Parathyroid adenoma (tissue), 2 donors: ENCODE results near the gene SCN4B.

Experiments used
- H2AFZ ChIP-seq: fragments of 300-600 bp; sonication (generic); one replicate; pipeline ENCODE4 v1.7.0; 2017; ENCODE audit warnings: antibody characterized with exemption, mild to moderate bottlenecking
- H3K27ac ChIP-seq: fragments of 300-600 bp; sonication (generic); one replicate; pipeline ENCODE4 v1.7.0; 2017
- H3K27me3 ChIP-seq: fragments of 300-600 bp; sonication (generic); one replicate; pipeline ENCODE4 v1.7.0; 2017; ENCODE audit warnings: low read length; ENCODE audit not compliant: control insufficient read depth, insufficient read depth
- H3K36me3 ChIP-seq: fragments of 300-600 bp; sonication (generic); one replicate; pipeline ENCODE4 v1.7.0; 2017; ENCODE audit warnings: low read length; ENCODE audit not compliant: control insufficient read depth, insufficient read depth
- H3K4me1 ChIP-seq: fragments of 300-600 bp; sonication (generic); one replicate; pipeline ENCODE4 v1.7.0; 2017; ENCODE audit warnings: control low read depth
- H3K4me2 ChIP-seq: fragments of 300-600 bp; sonication (generic); one replicate; pipeline ENCODE4 v1.7.0; 2017; ENCODE audit warnings: low read length
- H3K4me3 ChIP-seq: fragments of 300-600 bp; sonication (generic); one replicate; pipeline ENCODE4 v1.7.0; 2017; ENCODE audit warnings: low read depth, low read length
- H3K79me2 ChIP-seq: fragments of 300-600 bp; sonication (generic); one replicate; pipeline ENCODE4 v1.7.0; 2017; ENCODE audit warnings: control low read depth
- H3K9ac ChIP-seq: fragments of 300-600 bp; sonication (generic); one replicate; pipeline ENCODE4 v1.7.0; 2017; ENCODE audit warnings: mild to moderate bottlenecking
- H3K9me3 ChIP-seq: fragments of 300-600 bp; sonication (generic); one replicate; pipeline ENCODE4 v1.7.0; 2017; ENCODE audit warnings: low read length; ENCODE audit not compliant: control insufficient read depth
- CTCF ChIP-seq: fragments of 300-600 bp; sonication (generic); IDR thresholded peaks from one replicate; pipeline ENCODE4 v1.7.0; 2017; ENCODE audit warnings: antibody characterized with exemption, mild to moderate bottlenecking
- donor health status: primary hyperparathyroidism.

SCN4B gene

DNA sequence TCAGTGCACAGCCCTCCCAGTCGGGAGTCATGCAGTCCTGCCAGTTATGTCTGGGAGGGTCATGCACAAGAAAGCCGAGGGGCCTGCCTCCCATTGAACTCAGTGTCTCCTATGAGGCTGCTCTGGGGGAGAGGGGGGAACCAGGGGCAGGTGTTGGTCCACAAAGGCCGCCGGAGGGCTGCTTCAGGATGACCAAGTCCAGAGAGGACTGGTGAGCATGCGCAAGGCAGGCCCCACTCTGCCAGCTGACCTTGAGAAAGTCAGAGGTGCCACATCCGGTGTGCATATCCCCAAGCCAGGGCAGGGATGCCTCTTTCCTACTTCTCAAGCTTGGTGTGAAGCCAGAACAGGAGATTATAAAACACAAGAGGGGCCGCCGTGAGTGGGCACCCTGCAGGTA lies 4.4 kb downstream of the SCN4B start:
- H3K9me3 ChIP-seq = no peaks in the 10 kb centered on the region
- H3K36me3 ChIP-seq = no peaks in the 10 kb centered on the region
- no peaks in the 10 kb centered on the region for H3K79me2 ChIP-seq
- H2AFZ ChIP-seq = no peak overlapping the region
- H3K27ac ChIP-seq = no peak overlapping the region
- no peak overlapping the region for H3K4me3 ChIP-seq
- no peak overlapping the region for H3K9ac ChIP-seq
- TF ChIP-seq CTCF = no peak
- no peaks in the 10 kb centered on the region for H3K27me3 ChIP-seq
- H3K4me1 ChIP-seq = no peaks in the 10 kb centered on the region
- H3K4me2 ChIP-seq = no peak overlapping the region

DNA sequence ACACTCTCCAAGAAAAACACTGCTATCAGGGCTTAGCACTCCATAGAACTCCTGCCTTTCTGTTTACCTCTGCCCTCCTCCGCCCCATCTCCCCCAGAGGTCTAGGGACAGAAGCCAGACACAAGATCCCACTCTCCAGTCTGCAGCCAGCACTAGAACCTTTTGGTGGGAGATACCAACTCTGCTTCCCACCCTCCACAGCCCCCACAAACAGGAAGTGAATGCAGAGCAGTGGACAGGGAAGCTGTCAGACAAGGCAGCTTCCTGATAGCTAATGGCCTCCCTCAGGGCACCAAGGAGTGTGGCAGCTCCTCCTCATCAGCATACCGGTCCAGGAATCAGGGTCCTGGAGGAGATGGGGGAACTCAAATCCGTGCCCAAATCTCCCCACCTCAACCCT lies 5.1 kb downstream of the SCN4B start:
- no peak for TF ChIP-seq CTCF
- Histone ChIP-seq H3K79me2 (no peaks in the 10 kb centered on the region), H3K36me3 (no peaks in the 10 kb centered on the region), H3K9me3 (no peaks in the 10 kb centered on the region), H3K27ac (no peak overlapping the region), H3K4me2 (no peak overlapping the region), H3K9ac (no peak overlapping the region), H3K4me3 (no peak overlapping the region), H2AFZ (no peak overlapping the region), H3K27me3 (no peaks in the 10 kb centered on the region), H3K4me1 (no peaks in the 10 kb centered on the region)

DNA sequence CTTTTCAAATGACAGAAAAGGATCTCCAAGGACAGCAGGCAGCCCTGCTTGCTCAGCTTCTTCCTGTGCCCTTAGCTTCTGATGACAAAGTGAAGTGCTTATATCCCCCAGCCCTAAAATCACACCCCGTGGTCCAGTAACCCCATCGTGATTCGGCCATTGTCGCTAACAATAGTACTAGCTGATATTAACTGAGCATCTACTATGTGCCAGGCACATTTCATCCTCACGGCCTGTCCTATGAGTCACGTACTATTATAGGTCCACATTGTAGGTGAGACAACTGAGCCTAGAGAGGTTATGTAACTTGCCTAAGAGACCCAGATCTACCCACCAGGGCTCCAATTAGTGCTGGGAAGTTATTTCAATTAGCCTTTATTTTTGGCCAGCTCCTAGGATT lies 6.1 kb downstream of the SCN4B start:
- no peak overlapping the region for H3K4me2 ChIP-seq
- no peak overlapping the region for H3K9ac ChIP-seq
- no peak overlapping the region for H2AFZ ChIP-seq
- H3K4me3 ChIP-seq = no peak overlapping the region
- no peaks in the 10 kb centered on the region for H3K27me3 ChIP-seq
- no peaks in the 10 kb centered on the region for H3K36me3 ChIP-seq
- no peaks in the 10 kb centered on the region for H3K9me3 ChIP-seq
- no peaks in the 10 kb centered on the region for H3K79me2 ChIP-seq
- no peak overlapping the region for H3K27ac ChIP-seq
- no peak for TF ChIP-seq CTCF
- H3K4me1 ChIP-seq = no peaks in the 10 kb centered on the region

DNA sequence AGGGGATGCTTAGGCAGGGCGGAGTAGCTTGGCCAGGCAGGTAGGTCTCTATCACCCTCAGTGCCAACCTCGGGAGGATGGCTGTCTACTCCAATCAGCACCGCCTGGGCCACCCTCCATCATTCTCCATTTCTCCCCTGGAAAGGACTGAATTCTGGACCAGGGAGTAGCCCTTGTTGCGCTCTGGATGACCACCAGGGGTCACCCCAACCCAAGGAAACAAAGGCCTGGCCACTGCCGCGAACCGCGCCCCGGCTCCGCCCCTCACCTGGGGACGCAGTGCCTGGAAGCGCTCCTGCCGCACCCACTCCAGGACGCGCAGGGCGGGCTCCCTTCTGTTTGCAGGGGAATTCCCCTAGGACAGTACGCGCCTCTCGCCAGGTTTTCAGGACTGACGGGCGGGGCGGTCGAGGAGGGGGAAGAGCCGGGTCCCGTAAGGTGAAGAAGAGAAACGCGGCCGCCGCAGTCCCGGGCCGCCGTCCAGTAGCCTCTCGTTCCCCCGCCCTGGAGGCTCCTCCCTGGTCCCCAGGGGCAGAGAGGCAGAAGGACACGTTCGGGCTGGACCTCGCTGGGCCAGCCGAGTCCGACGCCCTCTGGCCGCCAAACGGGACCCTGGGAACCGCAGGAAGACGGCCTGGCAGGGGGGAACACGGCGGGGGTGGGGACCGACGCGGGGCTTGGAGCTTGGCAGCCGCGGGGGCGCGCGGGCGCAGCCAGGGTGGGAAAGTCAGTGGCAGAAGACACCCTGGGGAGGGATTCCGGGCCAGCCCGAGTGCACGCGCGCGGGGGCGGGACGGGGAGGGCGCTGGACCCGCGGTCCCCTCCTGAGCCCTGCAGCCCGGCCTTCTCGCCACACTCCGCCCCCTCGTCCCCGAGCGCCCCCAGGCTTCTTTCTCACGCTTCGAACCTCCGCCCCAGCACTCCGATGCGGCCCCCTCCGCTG lies 7.1 kb downstream of the SCN4B start:
- H3K79me2 ChIP-seq = no peaks in the 10 kb centered on the region
- no peak overlapping the region for H3K9ac ChIP-seq
- peak overlapping the region; percentile 68 for H3K4me2 ChIP-seq
- no peaks in the 10 kb centered on the region for H3K27me3 ChIP-seq
- peak overlapping the region; percentile 54 for H3K4me3 ChIP-seq
- H3K36me3 ChIP-seq = no peaks in the 10 kb centered on the region
- TF ChIP-seq CTCF = peak; percentile 77
- H3K27ac ChIP-seq = peak overlapping the region; percentile 32
- no peaks in the 10 kb centered on the region for H3K4me1 ChIP-seq
- H2AFZ ChIP-seq = peak overlapping the region; percentile 87
- H3K9me3 ChIP-seq = no peaks in the 10 kb centered on the region
